Measurements from ENCODE around the gene ARMC10. TPM values are rescaled to one million over a fixed set of nuclear protein-coding genes. Genes with fewer than 3 reads are reported as not detected.
"Not testable (repeated sequence)": the region's sequence is repeated elsewhere in the genome, so short reads cannot be mapped to it uniquely, and the experiment has no call there.

Gene ARMC10
- total RNA-seq, 1 donor from 2014 or later = 19.8 TPM

DNA sequence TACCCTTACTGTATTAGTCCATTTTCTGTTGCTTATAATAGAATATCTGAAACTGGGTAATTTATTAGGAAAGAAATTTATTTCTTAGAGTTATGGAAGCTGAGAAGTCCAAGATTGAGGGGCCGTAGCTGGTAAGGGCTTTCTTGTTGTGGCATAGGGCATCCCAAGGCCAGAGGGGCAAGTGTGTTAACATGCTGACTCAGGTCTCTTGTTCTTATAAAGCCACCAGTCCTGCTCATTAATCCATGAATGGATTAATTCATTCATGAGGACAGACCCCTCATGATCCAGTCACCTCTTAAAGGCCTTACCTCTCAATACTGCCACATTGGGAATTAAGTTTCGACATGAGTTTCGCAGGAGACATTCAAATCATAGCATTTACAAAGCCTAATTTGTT lies 2.4 kb downstream of the ARMC10 start:
- H3K4me3 ChIP-seq (ENCODE audit: low read length in 3 of 3) = no peak overlapping the region
- peaks cover 12 to 22% (median 16%) of the 10 kb centered on the region in 3 donors for H3K4me1 ChIP-seq (ENCODE audit: control insufficient read depth in 3 of 3, insufficient read depth in 3 of 3, low read length in 3 of 3)
- H3K9me3 ChIP-seq (ENCODE audit: control insufficient read depth in 3 of 3, low read length in 3 of 3) = no peaks in the 10 kb centered on the region
- no peak overlapping the region for H3K9ac ChIP-seq (ENCODE audit: low read depth in 1 of 3, low read length in 3 of 3)
- H3K27ac ChIP-seq (ENCODE audit: low read depth, low read length) = no peak overlapping the region
- H3K36me3 ChIP-seq (ENCODE audit: control insufficient read depth in 3 of 3, insufficient read depth in 3 of 3, low read length in 3 of 3) = no peaks in the 10 kb centered on the region
- no peaks in the 10 kb centered on the region for H3K27me3 ChIP-seq (ENCODE audit: control insufficient read depth in 3 of 3, insufficient read depth in 3 of 3, low read length in 3 of 3)

DNA sequence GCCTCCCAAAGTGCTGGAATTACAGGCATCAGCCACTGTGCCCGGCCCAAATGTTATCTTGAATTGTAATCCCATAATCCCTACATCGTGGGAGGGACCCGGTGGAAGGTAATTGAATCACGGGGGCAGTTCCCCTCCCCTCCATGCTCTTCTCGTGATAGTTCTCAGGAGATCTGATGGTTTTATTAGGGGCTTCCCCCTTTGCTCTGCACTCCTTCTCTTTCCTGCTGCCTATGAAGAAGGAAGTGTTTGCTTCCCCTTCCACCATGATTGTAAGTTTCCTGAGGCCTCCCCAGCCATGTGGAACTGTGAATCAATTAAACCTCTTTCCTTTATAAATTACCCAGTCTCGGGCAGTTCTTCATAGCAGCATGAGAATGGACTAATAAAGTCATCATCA lies 3.3 kb downstream of the ARMC10 start:
- H3K36me3 ChIP-seq (ENCODE audit: control insufficient read depth in 3 of 3, insufficient read depth in 3 of 3, low read length in 3 of 3); H3K4me3 ChIP-seq (ENCODE audit: low read length in 3 of 3); H3K9ac ChIP-seq (ENCODE audit: low read depth in 1 of 3, low read length in 3 of 3); H3K27ac ChIP-seq (ENCODE audit: low read depth, low read length); H3K9me3 ChIP-seq (ENCODE audit: control insufficient read depth in 3 of 3, low read length in 3 of 3); H3K27me3 ChIP-seq (ENCODE audit: control insufficient read depth in 3 of 3, insufficient read depth in 3 of 3, low read length in 3 of 3): not testable (repeated sequence)
- peaks cover 12 to 22% (median 16%) of the 10 kb centered on the region in 3 donors for H3K4me1 ChIP-seq (ENCODE audit: control insufficient read depth in 3 of 3, insufficient read depth in 3 of 3, low read length in 3 of 3)

DNA sequence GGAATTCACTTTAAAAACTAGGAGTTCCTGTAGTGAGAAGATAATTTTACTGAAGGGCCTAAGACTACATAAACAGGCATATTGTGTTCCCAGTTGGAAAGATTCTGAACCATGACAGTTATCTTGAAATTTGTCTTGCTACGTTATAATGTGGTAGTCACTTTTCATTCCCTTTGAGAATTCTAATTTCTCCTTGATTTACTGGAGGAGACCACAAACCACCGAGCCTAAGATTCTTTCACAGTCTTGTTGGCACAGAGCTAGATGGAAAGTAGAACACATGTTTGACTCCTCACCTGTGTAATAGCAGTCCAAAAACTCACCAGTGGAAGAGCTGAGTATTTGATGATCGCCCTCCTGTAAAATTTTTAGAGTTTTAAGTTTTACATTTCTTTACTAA lies 4.9 kb downstream of the ARMC10 start:
- H3K27ac ChIP-seq (ENCODE audit: low read depth, low read length) = no peak overlapping the region
- H3K9me3 ChIP-seq (ENCODE audit: control insufficient read depth in 3 of 3, low read length in 3 of 3) = no peaks in the 10 kb centered on the region
- H3K4me3 ChIP-seq (ENCODE audit: low read length in 3 of 3) = no peak overlapping the region
- no peak overlapping the region for H3K9ac ChIP-seq (ENCODE audit: low read depth in 1 of 3, low read length in 3 of 3)
- peaks cover 7 to 12% (median 10%) of the 10 kb centered on the region in 3 donors for H3K4me1 ChIP-seq (ENCODE audit: control insufficient read depth in 3 of 3, insufficient read depth in 3 of 3, low read length in 3 of 3)
- H3K27me3 ChIP-seq (ENCODE audit: control insufficient read depth in 3 of 3, insufficient read depth in 3 of 3, low read length in 3 of 3) = no peaks in the 10 kb centered on the region
- peaks cover 10 to 13% (median 12%) of the 10 kb centered on the region in 3 donors for H3K36me3 ChIP-seq (ENCODE audit: control insufficient read depth in 3 of 3, insufficient read depth in 3 of 3, low read length in 3 of 3)

DNA sequence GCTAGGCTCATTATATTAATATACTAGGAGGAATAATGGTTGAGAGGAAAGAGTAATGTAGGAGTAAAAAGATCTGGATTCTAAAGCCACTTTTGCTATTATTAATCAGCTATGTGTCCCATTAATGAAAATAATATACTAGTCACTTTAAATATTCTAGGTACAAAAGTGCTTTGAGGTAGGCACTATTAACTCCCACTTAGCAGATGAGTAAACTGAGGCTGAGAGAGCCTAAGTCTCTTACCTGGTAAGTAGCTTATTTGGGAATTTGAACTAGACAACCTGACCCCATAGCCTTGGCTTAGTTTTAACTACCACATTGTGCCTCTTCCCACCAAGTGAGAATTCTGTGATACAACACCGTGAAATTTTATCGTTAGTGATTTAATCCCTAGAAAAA lies 6.0 kb downstream of the ARMC10 start:
- no peak overlapping the region for H3K27ac ChIP-seq (ENCODE audit: low read depth, low read length)
- no peaks in the 10 kb centered on the region for H3K27me3 ChIP-seq (ENCODE audit: control insufficient read depth in 3 of 3, insufficient read depth in 3 of 3, low read length in 3 of 3)
- no peaks in the 10 kb centered on the region for H3K9me3 ChIP-seq (ENCODE audit: control insufficient read depth in 3 of 3, low read length in 3 of 3)
- H3K4me3 ChIP-seq (ENCODE audit: low read length in 3 of 3) = no peak overlapping the region
- no peak overlapping the region for H3K9ac ChIP-seq (ENCODE audit: low read depth in 1 of 3, low read length in 3 of 3)
- H3K36me3 ChIP-seq (ENCODE audit: control insufficient read depth in 3 of 3, insufficient read depth in 3 of 3, low read length in 3 of 3) = peaks cover 11 to 17% (median 14%) of the 10 kb centered on the region in 3 donors
- peaks cover 4 to 6% (median 6%) of the 10 kb centered on the region in 3 donors for H3K4me1 ChIP-seq (ENCODE audit: control insufficient read depth in 3 of 3, insufficient read depth in 3 of 3, low read length in 3 of 3)

DNA sequence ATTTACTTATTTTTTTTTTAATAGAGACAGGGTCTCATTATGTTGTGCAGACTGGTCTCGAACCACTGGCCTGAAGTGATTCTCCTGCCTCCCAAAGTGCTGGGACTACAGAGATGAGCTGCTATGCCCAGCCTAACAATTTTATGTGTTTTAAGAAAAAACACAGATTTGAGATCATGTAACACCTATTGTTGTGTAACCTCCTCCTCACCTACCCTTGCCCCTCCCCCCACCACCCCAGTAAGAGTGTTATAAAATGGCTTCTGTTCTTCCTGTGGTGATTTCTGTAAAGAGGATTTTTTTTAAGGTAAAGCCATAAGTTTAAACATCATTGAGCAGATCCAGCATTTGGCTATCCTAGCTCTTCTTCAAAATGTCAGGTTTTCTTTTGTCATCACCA lies 7.6 kb downstream of the ARMC10 start:
- no peaks in the 10 kb centered on the region for H3K4me1 ChIP-seq (ENCODE audit: control insufficient read depth in 3 of 3, insufficient read depth in 3 of 3, low read length in 3 of 3)
- peaks cover 11 to 25% (median 22%) of the 10 kb centered on the region in 3 donors for H3K36me3 ChIP-seq (ENCODE audit: control insufficient read depth in 3 of 3, insufficient read depth in 3 of 3, low read length in 3 of 3)
- H3K9ac ChIP-seq (ENCODE audit: low read depth in 1 of 3, low read length in 3 of 3) = no peak overlapping the region
- H3K9me3 ChIP-seq (ENCODE audit: control insufficient read depth in 3 of 3, low read length in 3 of 3) = no peaks in the 10 kb centered on the region
- no peaks in the 10 kb centered on the region for H3K27me3 ChIP-seq (ENCODE audit: control insufficient read depth in 3 of 3, insufficient read depth in 3 of 3, low read length in 3 of 3)
- H3K27ac ChIP-seq (ENCODE audit: low read depth, low read length) = no peak overlapping the region
- H3K4me3 ChIP-seq (ENCODE audit: low read length in 3 of 3) = no peak overlapping the region

DNA sequence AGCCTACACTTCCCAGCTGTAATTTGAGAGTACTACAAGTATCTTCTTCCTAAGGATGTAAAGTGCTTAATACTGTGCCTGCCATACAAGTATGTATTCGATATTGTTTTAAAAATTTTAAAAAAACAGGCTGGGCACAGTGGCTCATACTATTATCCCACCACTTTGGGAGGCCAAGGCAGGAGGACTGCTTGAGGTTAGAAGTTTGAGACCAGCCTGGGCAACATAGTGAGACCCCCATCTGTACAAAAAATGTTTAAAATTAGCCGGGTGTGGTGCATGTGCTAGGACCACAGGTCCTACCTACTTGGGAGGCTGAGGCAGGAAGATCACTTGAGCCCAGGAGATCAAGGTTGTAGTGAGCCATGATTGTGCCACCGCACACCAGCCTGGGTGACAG lies 8.3 kb downstream of the ARMC10 start:
- Histone ChIP-seq H3K4me3 (ENCODE audit: low read length in 3 of 3) (no peak overlapping the region), H3K4me1 (ENCODE audit: control insufficient read depth in 3 of 3, insufficient read depth in 3 of 3, low read length in 3 of 3) (no peaks in the 10 kb centered on the region), H3K36me3 (ENCODE audit: control insufficient read depth in 3 of 3, insufficient read depth in 3 of 3, low read length in 3 of 3) (peaks cover 11 to 25% (median 25%) of the 10 kb centered on the region in 3 donors), H3K9ac (ENCODE audit: low read depth in 1 of 3, low read length in 3 of 3) (no peak overlapping the region), H3K27ac (ENCODE audit: low read depth, low read length) (no peak overlapping the region), H3K27me3 (ENCODE audit: control insufficient read depth in 3 of 3, insufficient read depth in 3 of 3, low read length in 3 of 3) (no peaks in the 10 kb centered on the region), H3K9me3 (ENCODE audit: control insufficient read depth in 3 of 3, low read length in 3 of 3) (no peaks in the 10 kb centered on the region)

DNA sequence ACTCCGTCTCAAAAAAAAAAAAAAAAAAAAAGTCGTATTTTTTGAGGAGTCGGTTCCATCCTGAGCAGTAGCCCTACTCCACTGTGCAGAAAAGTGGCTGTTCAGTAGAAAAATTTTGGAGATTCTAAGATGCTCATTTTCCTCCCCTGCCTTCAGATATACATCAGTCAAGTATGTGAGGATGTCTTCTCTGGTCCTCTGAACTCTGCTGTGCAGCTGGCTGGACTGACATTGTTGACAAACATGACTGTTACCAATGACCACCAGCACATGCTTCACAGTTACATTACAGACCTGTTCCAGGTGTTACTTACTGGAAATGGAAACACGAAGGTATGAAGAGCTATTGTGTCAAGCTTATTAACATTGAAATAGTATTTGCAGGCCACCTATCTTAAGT lies 17.4 kb downstream of the ARMC10 start:
- not testable (repeated sequence) for H3K4me3 ChIP-seq (ENCODE audit: low read length in 3 of 3); H3K4me1 ChIP-seq (ENCODE audit: control insufficient read depth in 3 of 3, insufficient read depth in 3 of 3, low read length in 3 of 3); H3K9me3 ChIP-seq (ENCODE audit: control insufficient read depth in 3 of 3, low read length in 3 of 3); H3K27ac ChIP-seq (ENCODE audit: low read depth, low read length); H3K9ac ChIP-seq (ENCODE audit: low read depth in 1 of 3, low read length in 3 of 3); H3K27me3 ChIP-seq (ENCODE audit: control insufficient read depth in 3 of 3, insufficient read depth in 3 of 3, low read length in 3 of 3)
- peaks cover 0 to 39% (median 18%) of the 10 kb centered on the region in 3 donors for H3K36me3 ChIP-seq (ENCODE audit: control insufficient read depth in 3 of 3, insufficient read depth in 3 of 3, low read length in 3 of 3)

DNA sequence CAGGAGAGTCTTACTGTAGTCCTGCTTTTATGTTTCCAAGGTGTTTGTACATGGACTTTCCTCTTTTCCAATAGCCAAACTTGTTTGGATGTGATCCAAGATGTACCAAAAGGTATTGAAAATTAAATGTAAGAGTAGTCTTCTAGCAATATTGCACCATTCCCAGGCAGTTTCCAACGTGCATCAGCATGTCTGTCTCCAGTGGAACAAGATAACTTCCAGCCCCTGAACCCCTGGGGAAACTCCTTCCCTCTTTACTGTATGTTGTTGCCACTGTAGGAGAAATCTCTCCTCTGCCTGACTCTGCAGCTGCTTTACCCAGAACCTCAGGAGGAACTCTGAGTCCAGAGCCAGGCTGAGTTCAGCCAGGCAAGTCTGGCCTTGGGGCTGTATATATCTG lies 18.5 kb downstream of the ARMC10 start:
- no peak overlapping the region for H3K27ac ChIP-seq (ENCODE audit: low read depth, low read length)
- H3K9me3 ChIP-seq (ENCODE audit: control insufficient read depth in 3 of 3, low read length in 3 of 3) = no peaks in the 10 kb centered on the region
- no peaks in the 10 kb centered on the region for H3K27me3 ChIP-seq (ENCODE audit: control insufficient read depth in 3 of 3, insufficient read depth in 3 of 3, low read length in 3 of 3)
- H3K36me3 ChIP-seq (ENCODE audit: control insufficient read depth in 3 of 3, insufficient read depth in 3 of 3, low read length in 3 of 3) = peaks cover 4 to 42% (median 16%) of the 10 kb centered on the region in 3 donors
- H3K9ac ChIP-seq (ENCODE audit: low read depth in 1 of 3, low read length in 3 of 3) = no peak overlapping the region
- no peaks in the 10 kb centered on the region for H3K4me1 ChIP-seq (ENCODE audit: control insufficient read depth in 3 of 3, insufficient read depth in 3 of 3, low read length in 3 of 3)
- no peak overlapping the region for H3K4me3 ChIP-seq (ENCODE audit: low read length in 3 of 3)

DNA sequence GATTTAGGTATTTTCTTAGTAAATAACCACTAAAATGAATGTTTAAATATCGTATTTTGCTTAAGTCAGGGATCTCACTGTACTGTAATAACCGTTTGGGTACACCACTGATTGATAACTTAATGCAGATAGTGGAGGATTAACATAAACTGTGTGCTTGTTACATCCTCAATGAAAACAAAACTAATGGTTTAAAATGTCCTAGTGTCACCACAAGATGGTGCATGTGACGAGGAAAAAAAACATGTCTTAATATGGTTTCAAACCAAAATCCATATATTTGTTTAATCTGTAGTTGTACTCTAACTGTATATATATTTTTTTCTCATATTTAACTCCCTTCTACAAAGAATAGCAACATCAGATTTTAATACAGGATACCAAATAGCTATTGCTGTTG lies 19.2 kb downstream of the ARMC10 start:
- Histone ChIP-seq H3K9me3 (ENCODE audit: control insufficient read depth in 3 of 3, low read length in 3 of 3) (no peaks in the 10 kb centered on the region), H3K9ac (ENCODE audit: low read depth in 1 of 3, low read length in 3 of 3) (no peak overlapping the region), H3K4me1 (ENCODE audit: control insufficient read depth in 3 of 3, insufficient read depth in 3 of 3, low read length in 3 of 3) (no peaks in the 10 kb centered on the region), H3K27ac (ENCODE audit: low read depth, low read length) (no peak overlapping the region), H3K4me3 (ENCODE audit: low read length in 3 of 3) (no peak overlapping the region), H3K36me3 (ENCODE audit: control insufficient read depth in 3 of 3, insufficient read depth in 3 of 3, low read length in 3 of 3) (peaks cover 4 to 42% (median 16%) of the 10 kb centered on the region in 3 donors), H3K27me3 (ENCODE audit: control insufficient read depth in 3 of 3, insufficient read depth in 3 of 3, low read length in 3 of 3) (no peaks in the 10 kb centered on the region)

DNA sequence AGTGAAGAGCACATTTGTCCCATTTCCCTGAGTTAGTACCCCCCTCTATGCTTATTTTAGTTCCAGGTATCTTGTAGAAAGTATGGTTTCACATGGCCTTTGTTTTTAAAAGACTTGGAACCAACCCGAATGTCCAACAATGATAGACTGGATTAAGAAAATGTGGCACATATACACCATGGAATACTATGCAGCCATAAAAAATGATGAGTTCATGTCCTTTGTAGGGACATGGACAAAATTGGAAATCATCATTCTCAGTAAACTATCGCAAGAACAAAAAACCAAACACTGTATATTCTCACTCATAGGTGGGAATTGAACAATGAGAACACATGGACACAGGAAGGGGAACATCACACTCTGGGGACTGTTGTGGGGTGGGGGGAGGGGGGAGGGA lies 20.6 kb downstream of the ARMC10 start:
- not testable (repeated sequence) for H3K4me1 ChIP-seq (ENCODE audit: control insufficient read depth in 3 of 3, insufficient read depth in 3 of 3, low read length in 3 of 3); H3K9ac ChIP-seq (ENCODE audit: low read depth in 1 of 3, low read length in 3 of 3); H3K4me3 ChIP-seq (ENCODE audit: low read length in 3 of 3); H3K27ac ChIP-seq (ENCODE audit: low read depth, low read length); H3K9me3 ChIP-seq (ENCODE audit: control insufficient read depth in 3 of 3, low read length in 3 of 3); H3K27me3 ChIP-seq (ENCODE audit: control insufficient read depth in 3 of 3, insufficient read depth in 3 of 3, low read length in 3 of 3)
- peaks cover 4 to 40% (median 16%) of the 10 kb centered on the region in 3 donors for H3K36me3 ChIP-seq (ENCODE audit: control insufficient read depth in 3 of 3, insufficient read depth in 3 of 3, low read length in 3 of 3)

DNA sequence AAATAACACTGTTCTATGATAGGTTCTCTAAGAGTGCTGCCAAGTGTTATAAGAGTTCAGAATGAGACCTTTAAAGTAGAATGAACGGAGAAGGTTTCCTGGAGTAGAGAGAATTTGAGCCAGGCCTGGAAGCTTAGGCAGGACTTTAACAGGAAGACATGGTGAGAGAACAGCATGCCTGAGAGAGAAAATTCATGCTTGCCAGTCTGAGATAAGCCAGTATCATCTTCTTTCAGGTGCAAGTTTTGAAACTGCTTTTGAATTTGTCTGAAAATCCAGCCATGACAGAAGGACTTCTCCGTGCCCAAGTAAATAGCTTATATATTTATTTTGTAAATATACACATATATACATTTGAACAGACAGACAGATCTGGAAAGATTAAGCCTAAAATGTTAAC lies 22.1 kb downstream of the ARMC10 start:
- Histone ChIP-seq H3K27ac (ENCODE audit: low read depth, low read length) (no peak overlapping the region), H3K9me3 (ENCODE audit: control insufficient read depth in 3 of 3, low read length in 3 of 3) (no peaks in the 10 kb centered on the region), H3K4me1 (ENCODE audit: control insufficient read depth in 3 of 3, insufficient read depth in 3 of 3, low read length in 3 of 3) (no peaks in the 10 kb centered on the region), H3K36me3 (ENCODE audit: control insufficient read depth in 3 of 3, insufficient read depth in 3 of 3, low read length in 3 of 3) (peaks cover 4 to 40% (median 24%) of the 10 kb centered on the region in 3 donors), H3K9ac (ENCODE audit: low read depth in 1 of 3, low read length in 3 of 3) (no peak overlapping the region), H3K27me3 (ENCODE audit: control insufficient read depth in 3 of 3, insufficient read depth in 3 of 3, low read length in 3 of 3) (no peaks in the 10 kb centered on the region), H3K4me3 (ENCODE audit: low read length in 3 of 3) (no peak overlapping the region)

All from skeletal muscle tissue (tissue), 4 donors.